ENCODE data around the gene LRIG1. TPM values are rescaled to one million over a fixed set of nuclear protein-coding genes. Genes with fewer than 3 reads are reported as not detected.

The LRIG1 gene
- total RNA-seq, 1 experiment from 2014 or later = 5.3 TPM

DNA sequence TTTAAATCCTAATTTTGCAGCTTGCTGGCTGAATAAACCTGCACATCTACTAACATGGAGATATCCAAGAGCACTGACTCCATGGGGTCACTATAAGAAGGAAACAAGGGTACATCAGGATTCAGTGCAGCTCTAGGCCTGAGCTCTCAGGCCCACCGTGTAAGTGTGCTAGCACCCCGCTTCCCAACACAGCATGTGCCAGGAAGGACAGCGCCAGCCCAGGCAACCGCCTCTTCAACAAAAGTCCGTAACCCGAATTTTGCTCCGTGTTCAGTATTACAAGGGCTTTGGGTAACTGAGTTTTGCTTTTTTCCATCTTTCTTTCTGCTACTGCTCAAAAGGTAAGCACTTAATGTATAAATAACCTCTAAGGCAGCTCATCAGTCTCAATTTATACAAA, 89.8 kb downstream of the LRIG1 start:
- no TSS peak for BruUV-seq (replicated peaks)
- TF ChIP-seq, protein P1, sequence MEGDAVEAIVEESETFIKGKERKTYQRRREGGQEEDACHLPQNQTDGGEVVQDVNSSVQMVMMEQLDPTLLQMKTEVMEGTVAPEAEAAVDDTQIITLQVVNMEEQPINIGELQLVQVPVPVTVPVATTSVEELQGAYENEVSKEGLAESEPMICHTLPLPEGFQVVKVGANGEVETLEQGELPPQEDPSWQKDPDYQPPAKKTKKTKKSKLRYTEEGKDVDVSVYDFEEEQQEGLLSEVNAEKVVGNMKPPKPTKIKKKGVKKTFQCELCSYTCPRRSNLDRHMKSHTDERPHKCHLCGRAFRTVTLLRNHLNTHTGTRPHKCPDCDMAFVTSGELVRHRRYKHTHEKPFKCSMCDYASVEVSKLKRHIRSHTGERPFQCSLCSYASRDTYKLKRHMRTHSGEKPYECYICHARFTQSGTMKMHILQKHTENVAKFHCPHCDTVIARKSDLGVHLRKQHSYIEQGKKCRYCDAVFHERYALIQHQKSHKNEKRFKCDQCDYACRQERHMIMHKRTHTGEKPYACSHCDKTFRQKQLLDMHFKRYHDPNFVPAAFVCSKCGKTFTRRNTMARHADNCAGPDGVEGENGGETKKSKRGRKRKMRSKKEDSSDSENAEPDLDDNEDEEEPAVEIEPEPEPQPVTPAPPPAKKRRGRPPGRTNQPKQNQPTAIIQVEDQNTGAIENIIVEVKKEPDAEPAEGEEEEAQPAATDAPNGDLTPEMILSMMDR (IDR thresholded peaks at IDR 0.05) = no peak
- no peak for TF ChIP-seq SIN3A (IDR thresholded peaks at IDR 0.05; ENCODE audit: borderline replicate concordance, insufficient read depth, low read depth, low read length)
- TF ChIP-seq, protein P2, sequence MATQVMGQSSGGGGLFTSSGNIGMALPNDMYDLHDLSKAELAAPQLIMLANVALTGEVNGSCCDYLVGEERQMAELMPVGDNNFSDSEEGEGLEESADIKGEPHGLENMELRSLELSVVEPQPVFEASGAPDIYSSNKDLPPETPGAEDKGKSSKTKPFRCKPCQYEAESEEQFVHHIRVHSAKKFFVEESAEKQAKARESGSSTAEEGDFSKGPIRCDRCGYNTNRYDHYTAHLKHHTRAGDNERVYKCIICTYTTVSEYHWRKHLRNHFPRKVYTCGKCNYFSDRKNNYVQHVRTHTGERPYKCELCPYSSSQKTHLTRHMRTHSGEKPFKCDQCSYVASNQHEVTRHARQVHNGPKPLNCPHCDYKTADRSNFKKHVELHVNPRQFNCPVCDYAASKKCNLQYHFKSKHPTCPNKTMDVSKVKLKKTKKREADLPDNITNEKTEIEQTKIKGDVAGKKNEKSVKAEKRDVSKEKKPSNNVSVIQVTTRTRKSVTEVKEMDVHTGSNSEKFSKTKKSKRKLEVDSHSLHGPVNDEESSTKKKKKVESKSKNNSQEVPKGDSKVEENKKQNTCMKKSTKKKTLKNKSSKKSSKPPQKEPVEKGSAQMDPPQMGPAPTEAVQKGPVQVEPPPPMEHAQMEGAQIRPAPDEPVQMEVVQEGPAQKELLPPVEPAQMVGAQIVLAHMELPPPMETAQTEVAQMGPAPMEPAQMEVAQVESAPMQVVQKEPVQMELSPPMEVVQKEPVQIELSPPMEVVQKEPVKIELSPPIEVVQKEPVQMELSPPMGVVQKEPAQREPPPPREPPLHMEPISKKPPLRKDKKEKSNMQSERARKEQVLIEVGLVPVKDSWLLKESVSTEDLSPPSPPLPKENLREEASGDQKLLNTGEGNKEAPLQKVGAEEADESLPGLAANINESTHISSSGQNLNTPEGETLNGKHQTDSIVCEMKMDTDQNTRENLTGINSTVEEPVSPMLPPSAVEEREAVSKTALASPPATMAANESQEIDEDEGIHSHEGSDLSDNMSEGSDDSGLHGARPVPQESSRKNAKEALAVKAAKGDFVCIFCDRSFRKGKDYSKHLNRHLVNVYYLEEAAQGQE (IDR thresholded peaks at IDR 0.05; ENCODE audit: insufficient read depth in 1 of 2, low read depth in 2 of 2, low read length in 1 of 2) = no peak
- no peak for TF ChIP-seq TCF7L2 (IDR thresholded peaks at IDR 0.05; ENCODE audit: low read depth, low read length)
- TF ChIP-seq POLR2AphosphoS5 (IDR thresholded peaks at IDR 0.05; ENCODE audit: low read depth, low read length) = no peak
- no peak for ATAC-seq
- POLR2A ChIA-PET = no interaction called here
- no peak overlapping the region for H3K27ac ChIP-seq (ENCODE audit: low read length)
- H3K4me1 ChIP-seq (ENCODE audit: control insufficient read depth, insufficient read depth, low read length) = no peaks in the 10 kb centered on the region
- intact Hi-C loops (cut with micrococcal nuclease; ENCODE audit: unreplicated experiment) = no loop called here
- in situ Hi-C loops (cut with HindIII; ENCODE audit: low pct_unique_long_range_greater_than_20kb, low sequenced_read_pairs) = no loop called here
- no peaks in the 10 kb centered on the region for H3K9me3 ChIP-seq (ENCODE audit: control insufficient read depth, insufficient read depth, low read depth, low read length)
- no peak for DNase-seq (ENCODE audit: low read depth, low spot score)
- CTCF ChIA-PET = no interaction called here
- H3K36me3 ChIP-seq (ENCODE audit: control insufficient read depth, insufficient read depth, low read length) = no peaks in the 10 kb centered on the region
- H3K27me3 ChIP-seq (ENCODE audit: control insufficient read depth, insufficient read depth, low read length) = no peaks in the 10 kb centered on the region
- no peak overlapping the region for H3K4me3 ChIP-seq (ENCODE audit: low read depth in 2 of 2, low read length in 2 of 2)

DNA sequence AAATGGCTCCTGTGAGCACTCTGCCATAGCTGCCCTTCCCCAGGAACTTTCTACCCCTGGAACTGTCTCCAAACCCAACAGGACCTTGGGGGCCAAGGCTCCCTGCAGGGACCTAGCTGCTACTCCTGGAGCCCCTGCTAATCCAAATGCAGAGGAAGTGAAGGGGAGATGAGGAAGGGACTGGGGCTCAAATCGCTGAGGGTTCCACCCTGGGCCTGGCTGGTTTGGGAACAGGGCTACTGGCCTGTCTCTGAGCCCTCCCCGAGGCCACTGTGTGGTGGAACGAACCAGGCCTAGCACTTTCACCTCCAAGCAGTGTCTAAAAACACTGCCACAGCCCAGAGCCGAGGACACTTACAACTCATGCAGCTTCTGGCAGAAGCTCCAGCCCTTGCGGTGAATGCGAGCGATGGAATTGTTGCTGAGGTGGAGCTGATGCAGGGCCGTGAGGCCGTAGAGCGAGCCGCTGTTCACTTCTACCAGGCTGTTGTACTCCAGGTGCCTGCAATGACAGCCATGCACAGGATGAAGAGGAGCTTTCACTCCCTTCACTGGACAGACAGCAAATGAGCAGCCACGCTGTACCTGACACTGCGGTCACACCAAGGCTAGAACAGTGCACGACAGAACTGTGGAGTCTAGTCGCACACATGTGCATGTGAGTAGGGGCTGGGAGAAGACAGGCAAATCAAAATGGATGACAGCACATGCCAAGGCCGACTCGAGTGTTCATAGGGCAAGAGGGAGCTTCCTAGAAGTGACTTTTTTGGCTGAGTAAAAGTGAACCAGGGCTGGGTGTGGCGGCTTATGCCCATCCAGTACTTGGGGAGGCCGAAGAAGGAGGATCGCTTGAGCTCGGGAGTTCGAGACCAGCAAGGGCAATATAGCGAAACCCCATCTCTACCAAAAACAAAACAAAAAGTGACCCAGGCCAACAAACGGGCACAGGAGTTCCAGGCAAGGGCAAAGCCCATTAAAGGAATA, 90.8 kb downstream of the LRIG1 start:
- Histone ChIP-seq H3K27me3 (ENCODE audit: control insufficient read depth, insufficient read depth, low read length) (no peaks in the 10 kb centered on the region), H3K27ac (ENCODE audit: low read length) (no peak overlapping the region), H3K9me3 (ENCODE audit: control insufficient read depth, insufficient read depth, low read depth, low read length) (no peaks in the 10 kb centered on the region), H3K4me3 (ENCODE audit: low read depth in 2 of 2, low read length in 2 of 2) (no peak overlapping the region), H3K4me1 (ENCODE audit: control insufficient read depth, insufficient read depth, low read length) (no peaks in the 10 kb centered on the region), H3K36me3 (ENCODE audit: control insufficient read depth, insufficient read depth, low read length) (no peaks in the 10 kb centered on the region)
- CTCF ChIA-PET = no interaction called here
- no TSS peak for BruUV-seq (replicated peaks)
- POLR2A ChIA-PET = no interaction called here
- DNase-seq (ENCODE audit: low read depth, low spot score) (no peak), ATAC-seq (no peak)
- TF ChIP-seq, protein P2 (IDR thresholded peaks at IDR 0.05; ENCODE audit: insufficient read depth in 1 of 2, low read depth in 2 of 2, low read length in 1 of 2) = no peak
- TF ChIP-seq, protein P1 (IDR thresholded peaks at IDR 0.05) = no peak
- no peak for TF ChIP-seq TCF7L2 (IDR thresholded peaks at IDR 0.05; ENCODE audit: low read depth, low read length)
- no peak for TF ChIP-seq SIN3A (IDR thresholded peaks at IDR 0.05; ENCODE audit: borderline replicate concordance, insufficient read depth, low read depth, low read length)
- TF ChIP-seq POLR2AphosphoS5 (IDR thresholded peaks at IDR 0.05; ENCODE audit: low read depth, low read length) = no peak
- intact Hi-C loops (cut with micrococcal nuclease; ENCODE audit: unreplicated experiment) = loop anchor here (5.0 kb wide), 1 partner anchor 407 kb away; no protein-coding TSS in a partner anchor
- in situ Hi-C loops (cut with HindIII; ENCODE audit: low pct_unique_long_range_greater_than_20kb, low sequenced_read_pairs) = no loop called here

Data from Panc1 (cell line).